H7 (cell line): ENCODE results near the gene GPR108. TPM values are rescaled to one million over a fixed set of nuclear protein-coding genes. Genes with fewer than 3 reads are reported as not detected.
"Not testable (repeated sequence)": the region's sequence is repeated elsewhere in the genome, so short reads cannot be mapped to it uniquely, and the experiment has no call there.

Experiments
- DNase-seq: peaks from one replicate; pipeline ENCODE4 v3.0.0; 2012
- H3K27me3 ChIP-seq: 2 replicates; pipeline ENCODE4 v1.6.0; 2011; ENCODE audit warnings: mild to moderate bottlenecking, low read length; ENCODE audit not compliant: control insufficient read depth, insufficient read depth
- H3K36me3 ChIP-seq: replicated peaks from 2 replicates; pipeline ENCODE4 v1.5.1; 2011; ENCODE audit warnings: low read length; ENCODE audit not compliant: control insufficient read depth, insufficient read depth
- H3K4me3 ChIP-seq: 2 replicates; pipeline ENCODE4 v1.5.1; 2011; ENCODE audit warnings: low read depth, mild to moderate bottlenecking, control low read depth, low read length, moderate library complexity; ENCODE audit not compliant: insufficient read depth
- total RNA-seq: library from RNA; depleted of rRNA; stranded (reverse); fragments of >200 nt; shearing (Covaris generic); gene quantifications from 2 replicates; pipeline ENCODE4 v1.2.3, GENCODE V29; 2014

Gene GPR108
- total RNA-seq, 1 experiment from 2014 or later: 61.7 TPM

GRCh38 chr19:6750062-6750461 is 12.7 kb upstream of the GPR108 start:
- Histone ChIP-seq H3K36me3 (peaks cover 35% of the 10 kb centered on the region), H3K4me3 (no peak overlapping the region), H3K27me3 (no peaks in the 10 kb centered on the region)
- DNase-seq: no peak

- peaks cover 41% of the 10 kb centered on the region for H3K36me3 ChIP-seq
- DNase-seq: not testable (repeated sequence)
These were observed 11.2 kb upstream of the GPR108 start for GRCh38 chr19:6748543-6748942.

GRCh38 chr19:6745965-6746364 is 8.6 kb upstream of the GPR108 start:
- Histone ChIP-seq H3K36me3 (peaks cover 42% of the 10 kb centered on the region), H3K27me3 (no peaks in the 10 kb centered on the region), H3K4me3 (no peak overlapping the region)
- peak; percentile 34 for DNase-seq

More at GRCh38 chr19:6748543-6748942, 11.2 kb upstream of the GPR108 start:
- H3K4me3 ChIP-seq, H3K27me3 ChIP-seq: not testable (repeated sequence)

- peak; percentile 54 for DNase-seq
- H3K4me3 ChIP-seq: no peak overlapping the region
- no peaks in the 10 kb centered on the region for H3K27me3 ChIP-seq
- peaks cover 36% of the 10 kb centered on the region for H3K36me3 ChIP-seq
These were observed 7.3 kb upstream of the GPR108 start for GRCh38 chr19:6744381-6745301.

- Histone ChIP-seq H3K36me3 (peaks cover 31% of the 10 kb centered on the region), H3K4me3 (no peak overlapping the region)
- DNase-seq: peak; percentile 55
These were observed 6.5 kb upstream of the GPR108 start for GRCh38 chr19:6743714-6744380.

GRCh38 chr19:6743066-6743465 is 5.7 kb upstream of the GPR108 start:
- peak; percentile 35 for DNase-seq
- peaks cover 27% of the 10 kb centered on the region for H3K36me3 ChIP-seq
- no peak overlapping the region for H3K4me3 ChIP-seq
- H3K27me3 ChIP-seq: no peaks in the 10 kb centered on the region

More at GRCh38 chr19:6743714-6744380, 6.5 kb upstream of the GPR108 start:
- no peaks in the 10 kb centered on the region for H3K27me3 ChIP-seq

- peak; percentile 92 for DNase-seq
- no peaks in the 10 kb centered on the region for H3K27me3 ChIP-seq
- H3K36me3 ChIP-seq: peaks cover 18% of the 10 kb centered on the region
- H3K4me3 ChIP-seq: peak overlapping the region; percentile 79
These were observed 3.4 kb upstream of the GPR108 start for GRCh38 chr19:6740589-6741343.

- peak; percentile 93 for DNase-seq
- Histone ChIP-seq H3K27me3 (no peaks in the 10 kb centered on the region), H3K36me3 (peaks cover 16% of the 10 kb centered on the region)
These were observed 2.7 kb upstream of the GPR108 start for GRCh38 chr19:6739883-6740588.

GRCh38 chr19:6739390-6739882 is 2.1 kb upstream of the GPR108 start, which contains the start of gene TRIP10:
TSS of gene TRIP10 (plus strand) at chr19:6739680. CDS start at chr19:6739762, 82 bp downstream.
- H3K36me3 ChIP-seq: peaks cover 14% of the 10 kb centered on the region
- peak within 1 kb of the TSS; percentile 79 for H3K4me3 ChIP-seq
- H3K27me3 ChIP-seq: no peaks in the 10 kb centered on the region
- peak; percentile 97 for DNase-seq

More at GRCh38 chr19:6739883-6740588, 2.7 kb upstream of the GPR108 start:
- H3K4me3 ChIP-seq: peak overlapping the region; percentile 79

GRCh38 chr19:6738787-6739389 is 1.5 kb upstream of the GPR108 start:
- DNase-seq: peak; percentile 60
- Histone ChIP-seq H3K27me3 (no peaks in the 10 kb centered on the region), H3K36me3 (peaks cover 10% of the 10 kb centered on the region), H3K4me3 (peak overlapping the region; percentile 35)

GRCh38 chr19:6737873-6738786 is 750 bp upstream of the GPR108 start:
- Histone ChIP-seq H3K27me3 (no peaks in the 10 kb centered on the region), H3K4me3 (no peak overlapping the region; the same call in 1 of the 2 replicates), H3K36me3 (peaks cover 4% of the 10 kb centered on the region)
- peak; percentile 76 for DNase-seq

GRCh38 chr19:6736917-6737283 is 480 bp downstream of the GPR108 start:
- H3K4me3 ChIP-seq: peak overlapping the region; percentile 82
- no peaks in the 10 kb centered on the region for H3K27me3 ChIP-seq
- no peak for DNase-seq
- peaks cover 2% of the 10 kb centered on the region for H3K36me3 ChIP-seq
